Endothelial cell of umbilical vein (primary cell): Measurements from ENCODE around the gene TULP4. TPM values are rescaled to one million over a fixed set of nuclear protein-coding genes. Genes with fewer than 3 reads are reported as not detected.

ENCODE experiments used
- BruUV-seq: library from RNA; stranded (reverse); fragments of 400-500 nt; replicated peaks from 2 replicates; lab custom pipeline; 2021; lab: Mats Ljungman, UMichigan
- CTCF ChIA-PET: fragments of 300-600, 350-600 bp; sonication (Branson Sonifier 250); formaldehyde crosslinking; loops from one replicate; lab custom pipeline; 2021; ENCODE audit warnings: antibody characterized with exemption, inconsistent platforms; lab: Charles Lee
- POLR2A ChIA-PET: fragments of 300-600, 350-600 bp; sonication (Branson Sonifier 250); formaldehyde crosslinking; loops from one replicate; lab custom pipeline; 2021; ENCODE audit warnings: antibody characterized with exemption, inconsistent platforms; lab: Charles Lee
- DNase-seq: peaks from one replicate; pipeline ENCODE4 v3.0.0-alpha.2; 2011; ENCODE audit warnings: low read depth, low spot score
- FAIRE-seq: peaks from 2 replicates; lab custom pipeline; 2011; peaks lifted over from hg19 to GRCh38; lab: Jason Lieb, UNC
- H2AFZ ChIP-seq: 2 replicates; pipeline ENCODE4 v1.6.0; 2012; ENCODE audit warnings: low read depth, low read length, control low read depth, inconsistent platforms
- H3K27ac ChIP-seq: 2 replicates; pipeline ENCODE4 v1.5.1; 2011; ENCODE audit warnings: low read depth, mild to moderate bottlenecking, control low read depth, low read length, moderate library complexity; ENCODE audit not compliant: insufficient read depth
- H3K27me3 ChIP-seq, 2 experiments: 2 replicates each; pipeline versions ENCODE4 v1.6.0 to v1.6.1; 2011; ENCODE audit warnings: low read length in 2 of 2, mixed read lengths in 1 of 2; ENCODE audit not compliant: control insufficient read depth in 2 of 2, insufficient read depth in 2 of 2
- H3K36me3 ChIP-seq, 2 experiments: 2 replicates in 1 of 2; 3 replicates in 1 of 2; pipeline ENCODE4 v1.5.1; 2011; ENCODE audit warnings: low read length in 2 of 2, mild to moderate bottlenecking in 1 of 2, moderate library complexity in 1 of 2; ENCODE audit not compliant: control insufficient read depth in 2 of 2, insufficient read depth in 2 of 2; ENCODE audit errors: extremely low read depth in 1 of 2
- H3K4me1 ChIP-seq: 3 replicates; pipeline ENCODE4 v1.5.1; 2011; ENCODE audit warnings: mild to moderate bottlenecking, low read length; ENCODE audit not compliant: control insufficient read depth, insufficient read depth; ENCODE audit errors: extremely low read depth
- H3K4me2 ChIP-seq: 2 replicates; pipeline ENCODE4 v1.6.1; 2011; ENCODE audit warnings: low read length, control low read depth, mixed read lengths; ENCODE audit not compliant: insufficient read depth
- H3K4me3 ChIP-seq, 3 experiments: fragments of 200-600 bp in 1 of 3; sonication (generic), shearing (Covaris generic) in 1 of 3; replicated peaks in 1 of 3; 2 replicates each; pipeline ENCODE4 v1.5.1; 2011 to 2016; ENCODE audit warnings: control low read depth in 3 of 3, low read length in 3 of 3, mild to moderate bottlenecking in 2 of 3, inconsistent platforms in 1 of 3, low read depth in 1 of 3, moderate library complexity in 1 of 3; ENCODE audit not compliant: insufficient read depth in 1 of 3
- H3K79me2 ChIP-seq: 2 replicates; pipeline ENCODE4 v1.6.0; 2012; ENCODE audit warnings: low read length, inconsistent platforms; ENCODE audit not compliant: control insufficient read depth, insufficient read depth
- H3K9ac ChIP-seq: replicated peaks from 2 replicates; pipeline ENCODE3; 2011; ENCODE audit warnings: low read length, control low read depth; ENCODE audit not compliant: insufficient read depth; ENCODE audit errors: extremely low read depth
- H3K9me1 ChIP-seq: replicated peaks from 3 replicates; pipeline ENCODE4 v1.6.0; 2011; ENCODE audit warnings: mild to moderate bottlenecking, low read length; ENCODE audit not compliant: control insufficient read depth, insufficient read depth; ENCODE audit errors: extremely low read depth
- H3K9me3 ChIP-seq: replicated peaks from 2 replicates; pipeline ENCODE4 v1.5.1; 2012; ENCODE audit warnings: low read length, inconsistent platforms; ENCODE audit not compliant: control insufficient read depth, insufficient read depth
- H4K20me1 ChIP-seq: replicated peaks from 2 replicates; pipeline ENCODE3; 2011; ENCODE audit warnings: mild to moderate bottlenecking, low read length; ENCODE audit not compliant: control insufficient read depth, insufficient read depth; ENCODE audit errors: extremely low read depth
- EZH2 ChIP-seq: IDR thresholded peaks from 2 replicates; pipeline ENCODE4 v1.6.1; 2012; ENCODE audit warnings: borderline replicate concordance, low read depth, mild to moderate bottlenecking, moderate library complexity, low read length, inconsistent platforms; ENCODE audit not compliant: severe bottlenecking
- FOS ChIP-seq: IDR thresholded peaks from 2 replicates; pipeline ENCODE4 v1.6.1; 2011; ENCODE audit warnings: mild to moderate bottlenecking, low read length, moderate library complexity, borderline replicate concordance; ENCODE audit not compliant: insufficient read depth
- GATA2 ChIP-seq: IDR thresholded peaks from 2 replicates; pipeline ENCODE4 v1.7.0; 2011; ENCODE audit warnings: low read depth, mild to moderate bottlenecking, moderate library complexity, mixed read lengths, low read length; ENCODE audit not compliant: insufficient read length, insufficient read depth
- JUN ChIP-seq: IDR thresholded peaks from 2 replicates; pipeline ENCODE4 v1.6.1; 2011; ENCODE audit warnings: borderline replicate concordance, low read depth; ENCODE audit not compliant: insufficient read length, insufficient read depth
- MYC ChIP-seq: IDR thresholded peaks from one replicate; pipeline ENCODE4 v1.6.1; 2011; ENCODE audit warnings: mild to moderate bottlenecking, low read depth, low read length
- POLR2A ChIP-seq: IDR thresholded peaks from 2 replicates; pipeline ENCODE4 v1.6.1; 2012; ENCODE audit warnings: low read depth, mild to moderate bottlenecking, control low read depth, low read length
- POLR2AphosphoS5 ChIP-seq: IDR thresholded peaks from 2 replicates; pipeline ENCODE4 v1.6.1; 2012; ENCODE audit warnings: low read depth, mild to moderate bottlenecking, control low read depth, low read length, moderate library complexity; ENCODE audit not compliant: insufficient read depth
- dilution Hi-C: fragments of 300-500 bp; cut with MboI; formaldehyde crosslinking; loops from one replicate; pipeline ENCODE4 v1.15.0; 2019; ENCODE audit warnings: low sequenced_read_pairs; ENCODE audit not compliant: extremely low pct_ligation_motif_present
- intact Hi-C: fragments of 100-400 bp; cut with micrococcal nuclease; formaldehyde crosslinking; loops from one replicate; pipeline ENCODE4 v1.10.0; 2022
- polyA plus RNA-seq, 4 experiments: library from polyadenylated mRNA; depleted of rRNA in 3 of 4; stranded (reverse) in 3 of 4; unstranded in 1 of 4; fragments of >200 nt; gene quantifications; 2 replicates each; pipeline versions ENCODE4 v1.2.1 to v1.2.3, GENCODE V29; 2011 to 2012; ENCODE audit warnings: missing spikeins in 1 of 4
- total RNA-seq: library from RNA; stranded (reverse); gene quantifications from 2 replicates; pipeline ENCODE4 v1.2.3, GENCODE V29; 2021
- TF ChIP-seq, protein P1 (sequence below), 2 donors: IDR thresholded peaks; 1 replicate in 1 of 2; 2 replicates in 1 of 2; pipeline ENCODE4 v1.5.1; 2011; ENCODE audit warnings: low read length in 2 of 2, mild to moderate bottlenecking in 2 of 2, moderate library complexity in 2 of 2, control low read depth in 1 of 2, inconsistent platforms in 1 of 2, low read depth in 1 of 2; ENCODE audit not compliant: insufficient read depth in 1 of 2; ENCODE audit errors: extremely low read depth in 1 of 2
- TF ChIP-seq, protein P2 (sequence below): IDR thresholded peaks from 2 replicates; pipeline ENCODE4 v1.6.1; 2011; ENCODE audit not compliant: insufficient read depth, insufficient read length

The TULP4 gene
- total and polyA plus RNA-seq, 2 donors (not counting 3 experiments of a cell fraction or from before 2014, with no cell fraction given): 10.8 to 55.1 TPM

DNA sequence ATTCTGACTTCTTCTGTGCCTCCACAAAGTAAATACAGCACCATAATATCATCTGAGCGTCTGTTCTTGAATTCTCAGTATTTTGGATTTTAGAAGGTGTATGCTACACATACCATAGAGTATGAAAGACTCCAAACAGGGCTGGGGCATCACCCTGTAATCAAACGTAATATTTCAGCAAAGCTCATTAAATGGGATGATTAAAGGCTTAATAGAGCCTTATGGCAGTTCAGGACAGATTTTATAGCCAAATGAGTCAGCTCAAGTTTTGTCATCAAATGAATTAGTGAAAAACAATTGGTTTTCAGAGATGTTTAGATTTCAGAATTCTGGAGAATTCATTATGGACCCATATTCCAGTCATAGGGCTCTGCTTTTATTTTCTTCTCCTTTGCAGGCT lies 68.9 kb downstream of the TULP4 start:
- Histone ChIP-seq H3K4me3 (no peak overlapping the region), H3K79me2 (peaks cover 6% of the 10 kb centered on the region), H3K9ac (no peak overlapping the region), H3K4me2 (no peak overlapping the region), H3K9me1 (peaks cover 4% of the 10 kb centered on the region), H2AFZ (no peak overlapping the region), H3K27me3 (no peaks in the 10 kb centered on the region), H3K36me3 (no peaks in the 10 kb centered on the region), H3K27ac (no peak overlapping the region), H4K20me1 (peaks cover 2% of the 10 kb centered on the region), H3K9me3 (no peaks in the 10 kb centered on the region), H3K4me1 (no peaks in the 10 kb centered on the region)
- BruUV-seq: no TSS peak
- dilution Hi-C loops (no loop called here), intact Hi-C loops (no loop called here)
- DNase-seq (no peak), FAIRE-seq (no peak)
- ChIA-PET CTCF (interaction anchor here (1.0 to 1.4 kb wide), 2 partner anchors 14 to 138 kb away, joined by 4 to 6 read pairs; no protein-coding TSS in a partner anchor), POLR2A (no interaction called here)
- TF ChIP-seq POLR2AphosphoS5: no peak
- TF ChIP-seq POLR2A: no peak
- no peak for TF ChIP-seq FOS
- TF ChIP-seq, protein P1, sequence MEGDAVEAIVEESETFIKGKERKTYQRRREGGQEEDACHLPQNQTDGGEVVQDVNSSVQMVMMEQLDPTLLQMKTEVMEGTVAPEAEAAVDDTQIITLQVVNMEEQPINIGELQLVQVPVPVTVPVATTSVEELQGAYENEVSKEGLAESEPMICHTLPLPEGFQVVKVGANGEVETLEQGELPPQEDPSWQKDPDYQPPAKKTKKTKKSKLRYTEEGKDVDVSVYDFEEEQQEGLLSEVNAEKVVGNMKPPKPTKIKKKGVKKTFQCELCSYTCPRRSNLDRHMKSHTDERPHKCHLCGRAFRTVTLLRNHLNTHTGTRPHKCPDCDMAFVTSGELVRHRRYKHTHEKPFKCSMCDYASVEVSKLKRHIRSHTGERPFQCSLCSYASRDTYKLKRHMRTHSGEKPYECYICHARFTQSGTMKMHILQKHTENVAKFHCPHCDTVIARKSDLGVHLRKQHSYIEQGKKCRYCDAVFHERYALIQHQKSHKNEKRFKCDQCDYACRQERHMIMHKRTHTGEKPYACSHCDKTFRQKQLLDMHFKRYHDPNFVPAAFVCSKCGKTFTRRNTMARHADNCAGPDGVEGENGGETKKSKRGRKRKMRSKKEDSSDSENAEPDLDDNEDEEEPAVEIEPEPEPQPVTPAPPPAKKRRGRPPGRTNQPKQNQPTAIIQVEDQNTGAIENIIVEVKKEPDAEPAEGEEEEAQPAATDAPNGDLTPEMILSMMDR (IDR thresholded peaks at IDR 0.05; ENCODE audit: extremely low read depth in 1 of 2, insufficient read depth in 1 of 2, low read depth in 1 of 2, low read length in 2 of 2): no peak
- no peak for TF ChIP-seq GATA2
- TF ChIP-seq EZH2: no peak
- TF ChIP-seq JUN: no peak
- TF ChIP-seq MYC: no peak
- TF ChIP-seq, protein P2, sequence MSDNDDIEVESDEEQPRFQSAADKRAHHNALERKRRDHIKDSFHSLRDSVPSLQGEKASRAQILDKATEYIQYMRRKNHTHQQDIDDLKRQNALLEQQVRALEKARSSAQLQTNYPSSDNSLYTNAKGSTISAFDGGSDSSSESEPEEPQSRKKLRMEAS: no peak
